Kidney (tissue), 14 donors: ENCODE data around the gene PAPOLG. TPM values are rescaled to one million over a fixed set of nuclear protein-coding genes. Genes with fewer than 3 reads are reported as not detected.

ENCODE experiments used
- DNase-seq, 5 donors: peaks; one replicate each; pipeline ENCODE4 v3.0.0-alpha.2; 2013 to 2020
- FAIRE-seq: peaks from 2 replicates; lab custom pipeline; 2012; peaks lifted over from hg19 to GRCh38; lab: Jason Lieb, UNC
- H3K27ac ChIP-seq, 2 donors: one replicate each; pipeline ENCODE4 v1.7.0; 2013; ENCODE audit warnings: low read depth in 2 of 2, low read length in 2 of 2, inconsistent platforms in 1 of 2
- H3K27me3 ChIP-seq: one replicate; pipeline ENCODE4 v1.7.1; 2013; ENCODE audit warnings: low read length, inconsistent platforms; ENCODE audit not compliant: control insufficient read depth, insufficient read depth
- H3K36me3 ChIP-seq, 3 donors: one replicate each; pipeline versions ENCODE4 v1.7.0 to v1.7.1; 2013; ENCODE audit warnings: low read length in 3 of 3, control low read depth in 1 of 3, inconsistent platforms in 1 of 3; ENCODE audit not compliant: insufficient read depth in 3 of 3, control insufficient read depth in 2 of 3
- H3K4me1 ChIP-seq, 3 donors: one replicate each; pipeline versions ENCODE4 v1.7.0 to v1.7.1; 2013; ENCODE audit warnings: low read length in 3 of 3, inconsistent platforms in 1 of 3, low read depth in 1 of 3; ENCODE audit not compliant: control insufficient read depth in 2 of 3, insufficient read depth in 2 of 3
- H3K4me3 ChIP-seq, 3 donors: one replicate each; pipeline versions ENCODE4 v1.7.0 to v1.8.1; 2013; ENCODE audit warnings: low read length in 3 of 3, control low read depth in 1 of 3, inconsistent platforms in 1 of 3
- H3K9ac ChIP-seq, 3 donors: one replicate each; pipeline versions ENCODE4 v1.7.0 to v1.7.1; 2013; ENCODE audit warnings: low read length in 3 of 3, control low read depth in 1 of 3, inconsistent platforms in 1 of 3
- H3K9me3 ChIP-seq, 3 donors: one replicate each; pipeline versions ENCODE4 v1.7.0 to v1.7.1; 2013; ENCODE audit warnings: low read length in 3 of 3, control low read depth in 1 of 3, inconsistent platforms in 1 of 3; ENCODE audit not compliant: control insufficient read depth in 2 of 3, insufficient read depth in 1 of 3
- intact Hi-C: fragments of 100-400 bp; cut with DNase I; formaldehyde crosslinking; loops from one replicate; pipeline ENCODE4 v1.11.1; 2022
- polyA plus RNA-seq: library from polyadenylated mRNA; stranded (reverse); fragments of 350-450 nt; fragmentation: Illumina TruSeq; extraction: RNeasy Lipid Tissue Mini Kit (QIAGEN cat#74804); gene quantifications from one replicate; pipeline ENCODE4 v1.2.3, GENCODE V29; 2014; ENCODE audit warnings: low read depth, low replicate concordance; ENCODE audit not compliant: insufficient read depth
- total RNA-seq: library from RNA; stranded (reverse); fragmentation: NEBNext Ultra II Directional; extraction: Animal tissue kit (Norgen Biotek cat#: 25700); gene quantifications from one replicate; pipeline ENCODE4 v1.2.1, GENCODE V29; 2021
- TF ChIP-seq, protein P1 (sequence below): IDR thresholded peaks from 3 replicates; pipeline ENCODE4 v1.5.1; 2012; ENCODE audit warnings: mild to moderate bottlenecking, moderate library complexity, borderline replicate concordance; ENCODE audit not compliant: insufficient read depth; ENCODE audit errors: extremely low read depth
- donor health status: control.
- donor health status: control.
- donor health status: control.
- donor health status: control.
- donor health status: control.
- donor health status: DM: yes; HTN: yes; CAD: no.
- donor health status: Normal renal cell carcinoma (clear cell type).

Gene PAPOLG
- total and polyA plus RNA-seq, 2 donors from 2014 or later: 3.0 to 12.2 TPM

- no peak for FAIRE-seq
- intact Hi-C loops: no loop called here
- no peaks in the 10 kb centered on the region for H3K4me1 ChIP-seq
- H3K36me3 ChIP-seq: no peaks in the 10 kb centered on the region
- no peak overlapping the region for H3K27ac ChIP-seq
- TF ChIP-seq, protein P1, sequence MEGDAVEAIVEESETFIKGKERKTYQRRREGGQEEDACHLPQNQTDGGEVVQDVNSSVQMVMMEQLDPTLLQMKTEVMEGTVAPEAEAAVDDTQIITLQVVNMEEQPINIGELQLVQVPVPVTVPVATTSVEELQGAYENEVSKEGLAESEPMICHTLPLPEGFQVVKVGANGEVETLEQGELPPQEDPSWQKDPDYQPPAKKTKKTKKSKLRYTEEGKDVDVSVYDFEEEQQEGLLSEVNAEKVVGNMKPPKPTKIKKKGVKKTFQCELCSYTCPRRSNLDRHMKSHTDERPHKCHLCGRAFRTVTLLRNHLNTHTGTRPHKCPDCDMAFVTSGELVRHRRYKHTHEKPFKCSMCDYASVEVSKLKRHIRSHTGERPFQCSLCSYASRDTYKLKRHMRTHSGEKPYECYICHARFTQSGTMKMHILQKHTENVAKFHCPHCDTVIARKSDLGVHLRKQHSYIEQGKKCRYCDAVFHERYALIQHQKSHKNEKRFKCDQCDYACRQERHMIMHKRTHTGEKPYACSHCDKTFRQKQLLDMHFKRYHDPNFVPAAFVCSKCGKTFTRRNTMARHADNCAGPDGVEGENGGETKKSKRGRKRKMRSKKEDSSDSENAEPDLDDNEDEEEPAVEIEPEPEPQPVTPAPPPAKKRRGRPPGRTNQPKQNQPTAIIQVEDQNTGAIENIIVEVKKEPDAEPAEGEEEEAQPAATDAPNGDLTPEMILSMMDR: no peak
- no peak overlapping the region for H3K4me3 ChIP-seq
- no peak overlapping the region for H3K9ac ChIP-seq
- no peak for DNase-seq
- no peaks in the 10 kb centered on the region for H3K9me3 ChIP-seq
- no peaks in the 10 kb centered on the region for H3K27me3 ChIP-seq
Measured at GRCh38 chr2:60821587-60822302, 65.7 kb downstream of the PAPOLG start.

GRCh38 chr2:60822987-60823386 is 66.9 kb downstream of the PAPOLG start:
- DNase-seq (no peak), FAIRE-seq (no peak)
- Histone ChIP-seq H3K9me3 (no peaks in the 10 kb centered on the region), H3K9ac (no peak overlapping the region), H3K4me1 (no peaks in the 10 kb centered on the region), H3K27me3 (no peaks in the 10 kb centered on the region), H3K36me3 (no peaks in the 10 kb centered on the region), H3K27ac (no peak overlapping the region), H3K4me3 (no peak overlapping the region)
- intact Hi-C loops: no loop called here
- TF ChIP-seq, protein P1: no peak

GRCh38 chr2:60823694-60824305 is 67.7 kb downstream of the PAPOLG start:
- no peaks in the 10 kb centered on the region for H3K27me3 ChIP-seq
- FAIRE-seq: no peak
- H3K27ac ChIP-seq: no peak overlapping the region
- H3K9ac ChIP-seq: no peak overlapping the region
- no peak for DNase-seq
- H3K36me3 ChIP-seq: no peaks in the 10 kb centered on the region
- no peaks in the 10 kb centered on the region for H3K9me3 ChIP-seq
- intact Hi-C loops: no loop called here
- H3K4me1 ChIP-seq: no peaks in the 10 kb centered on the region
- TF ChIP-seq, protein P1: no peak
- H3K4me3 ChIP-seq: no peak overlapping the region
